Thoracic aorta (tissue), 2 donors: ENCODE measurements around the gene MYOM1. TPM values are rescaled to one million over a fixed set of nuclear protein-coding genes. Genes with fewer than 3 reads are reported as not detected.
A peak's percentile ranks its signal among the peaks of the same experiment; 100 is the strongest.

Experiments used
- ATAC-seq: fragments of 150-250 bp; one replicate; pipeline ENCODE4 v1.8.0; 2017; ENCODE audit warnings: low read depth; ENCODE audit not compliant: insufficient number of reproducible peaks, low FRiP score
- DNase-seq: peaks from one replicate; pipeline ENCODE4 v3.0.0-alpha.2; 2020; ENCODE audit warnings: low spot score
- H3K27ac ChIP-seq, 2 donors: fragments of 200-600 bp; sonication (generic); 1 replicate in 1 of 2; 2 replicates in 1 of 2; pipeline ENCODE4 v1.5.1; 2016; ENCODE audit warnings: mild to moderate bottlenecking in 2 of 2, moderate library complexity in 2 of 2
- H3K27me3 ChIP-seq: fragments of 200-600 bp; sonication (generic); replicated peaks from 2 replicates; pipeline ENCODE4 v1.6.0; 2016; ENCODE audit warnings: mild to moderate bottlenecking; ENCODE audit not compliant: insufficient read depth
- H3K36me3 ChIP-seq: fragments of 200-600 bp; sonication (generic); one replicate; pipeline ENCODE4 v1.5.1; 2016
- H3K4me1 ChIP-seq, 2 donors: fragments of 200-600 bp; sonication (generic); 1 replicate in 1 of 2; 2 replicates in 1 of 2; pipeline versions ENCODE4 v1.5.1 to v1.6.0; 2016; ENCODE audit warnings: low read depth in 2 of 2, mild to moderate bottlenecking in 1 of 2; ENCODE audit not compliant: control insufficient read depth in 1 of 2
- H3K4me3 ChIP-seq: fragments of 200-600 bp; sonication (generic); 2 replicates; pipeline ENCODE4 v1.5.1; 2016; ENCODE audit warnings: mild to moderate bottlenecking
- H3K9me3 ChIP-seq: fragments of 200-600 bp; sonication (generic); 2 replicates; pipeline ENCODE4 v1.5.1; 2016
- total RNA-seq, 2 donors: library from RNA; depleted of rRNA; stranded (reverse); fragments of >200 nt; gene quantifications; one replicate each; pipeline versions ENCODE4 v1.1.0 to v1.2.3, GENCODE V29; 2016
- TF ChIP-seq, protein P1 (sequence below): fragments of 200-600 bp; sonication (generic); IDR thresholded peaks from one replicate; pipeline ENCODE4 v1.5.1; 2019; ENCODE audit warnings: antibody characterized with exemption

Gene MYOM1
- total RNA-seq, 2 donors from 2014 or later: 16.1 to 27.2 TPM

DNA sequence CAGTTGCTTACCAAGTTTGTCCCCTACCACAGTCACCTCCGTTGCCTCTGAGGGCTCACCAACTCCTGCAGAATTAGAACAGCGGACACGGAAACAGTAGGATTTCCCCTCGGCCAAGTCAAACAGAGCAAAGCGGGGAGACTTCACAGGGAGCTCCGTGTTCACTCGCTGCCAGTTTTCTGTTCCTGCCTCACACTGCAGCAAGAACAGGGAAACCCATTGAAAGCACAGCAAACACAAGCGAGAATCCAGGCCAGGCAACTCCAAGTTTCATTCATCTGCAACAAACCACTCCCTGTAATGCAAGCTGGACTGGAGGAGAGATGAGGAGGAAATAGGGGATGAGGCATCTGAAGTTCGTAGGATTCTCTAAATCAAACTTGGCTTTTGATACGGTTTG is 84.2 kb downstream of the MYOM1 start:
- no peak overlapping the region for H3K27ac ChIP-seq
- peaks cover 10% of the 10 kb centered on the region for H3K36me3 ChIP-seq
- H3K4me3 ChIP-seq: no peak overlapping the region
- H3K4me1 ChIP-seq: peaks cover 0 to 9% of the 10 kb centered on the region in 2 donors
- no peaks in the 10 kb centered on the region for H3K27me3 ChIP-seq
- H3K9me3 ChIP-seq: no peaks in the 10 kb centered on the region
- ATAC-seq (no peak), DNase-seq (no peak)
- TF ChIP-seq, protein P1, sequence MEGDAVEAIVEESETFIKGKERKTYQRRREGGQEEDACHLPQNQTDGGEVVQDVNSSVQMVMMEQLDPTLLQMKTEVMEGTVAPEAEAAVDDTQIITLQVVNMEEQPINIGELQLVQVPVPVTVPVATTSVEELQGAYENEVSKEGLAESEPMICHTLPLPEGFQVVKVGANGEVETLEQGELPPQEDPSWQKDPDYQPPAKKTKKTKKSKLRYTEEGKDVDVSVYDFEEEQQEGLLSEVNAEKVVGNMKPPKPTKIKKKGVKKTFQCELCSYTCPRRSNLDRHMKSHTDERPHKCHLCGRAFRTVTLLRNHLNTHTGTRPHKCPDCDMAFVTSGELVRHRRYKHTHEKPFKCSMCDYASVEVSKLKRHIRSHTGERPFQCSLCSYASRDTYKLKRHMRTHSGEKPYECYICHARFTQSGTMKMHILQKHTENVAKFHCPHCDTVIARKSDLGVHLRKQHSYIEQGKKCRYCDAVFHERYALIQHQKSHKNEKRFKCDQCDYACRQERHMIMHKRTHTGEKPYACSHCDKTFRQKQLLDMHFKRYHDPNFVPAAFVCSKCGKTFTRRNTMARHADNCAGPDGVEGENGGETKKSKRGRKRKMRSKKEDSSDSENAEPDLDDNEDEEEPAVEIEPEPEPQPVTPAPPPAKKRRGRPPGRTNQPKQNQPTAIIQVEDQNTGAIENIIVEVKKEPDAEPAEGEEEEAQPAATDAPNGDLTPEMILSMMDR: no peak

DNA sequence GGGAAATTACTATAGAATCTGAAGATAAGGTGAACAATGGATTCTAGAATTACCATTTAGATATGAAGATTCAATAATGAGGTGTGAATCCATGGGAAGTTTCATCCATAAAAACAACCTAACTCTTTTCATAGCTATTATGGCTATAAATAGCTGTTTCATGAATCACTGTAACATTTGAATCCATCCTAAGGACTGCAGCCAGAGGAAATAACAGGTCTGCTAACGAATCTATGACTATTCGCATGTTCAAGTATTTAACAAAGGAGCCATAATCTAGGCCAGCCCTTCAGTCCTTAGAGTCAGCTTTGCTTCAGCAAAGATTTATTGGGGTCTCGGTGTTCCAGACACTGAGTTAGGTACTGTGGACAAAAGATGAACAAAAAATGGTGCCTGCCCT is 87.1 kb downstream of the MYOM1 start:
- Histone ChIP-seq H3K27ac (no peak overlapping the region), H3K4me3 (no peak overlapping the region), H3K9me3 (no peaks in the 10 kb centered on the region), H3K36me3 (peaks cover 10% of the 10 kb centered on the region), H3K27me3 (no peaks in the 10 kb centered on the region), H3K4me1 (peaks cover 0 to 16% of the 10 kb centered on the region in 2 donors)
- ATAC-seq: no peak
- no peak for DNase-seq
- TF ChIP-seq, protein P1: no peak

DNA sequence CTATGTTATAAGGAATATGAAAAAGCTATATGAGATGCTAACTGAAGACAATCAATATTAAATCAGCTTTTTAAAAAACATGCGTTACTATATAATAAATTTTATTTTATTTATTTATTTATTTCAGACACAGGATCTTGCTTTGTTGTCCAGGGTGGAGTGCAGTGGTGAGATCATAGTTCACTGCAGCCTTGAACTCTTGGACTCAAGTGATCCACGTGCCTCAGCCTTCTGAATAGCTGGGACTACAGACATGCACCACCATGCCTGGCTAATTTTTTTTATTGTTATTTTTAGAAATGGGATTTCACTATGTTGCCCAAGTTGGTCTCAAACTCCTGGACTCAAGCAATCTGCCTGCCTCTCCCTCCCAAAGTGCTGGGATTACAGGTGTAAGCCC is 89.4 kb downstream of the MYOM1 start:
- H3K4me3 ChIP-seq: no peak overlapping the region
- DNase-seq (no peak), ATAC-seq (no peak)
- TF ChIP-seq, protein P1: no peak
- peaks cover 17% of the 10 kb centered on the region for H3K36me3 ChIP-seq
- peaks cover 0 to 16% of the 10 kb centered on the region in 2 donors for H3K4me1 ChIP-seq
- H3K27me3 ChIP-seq: no peaks in the 10 kb centered on the region
- H3K27ac ChIP-seq: no peak overlapping the region
- H3K9me3 ChIP-seq: no peaks in the 10 kb centered on the region

DNA sequence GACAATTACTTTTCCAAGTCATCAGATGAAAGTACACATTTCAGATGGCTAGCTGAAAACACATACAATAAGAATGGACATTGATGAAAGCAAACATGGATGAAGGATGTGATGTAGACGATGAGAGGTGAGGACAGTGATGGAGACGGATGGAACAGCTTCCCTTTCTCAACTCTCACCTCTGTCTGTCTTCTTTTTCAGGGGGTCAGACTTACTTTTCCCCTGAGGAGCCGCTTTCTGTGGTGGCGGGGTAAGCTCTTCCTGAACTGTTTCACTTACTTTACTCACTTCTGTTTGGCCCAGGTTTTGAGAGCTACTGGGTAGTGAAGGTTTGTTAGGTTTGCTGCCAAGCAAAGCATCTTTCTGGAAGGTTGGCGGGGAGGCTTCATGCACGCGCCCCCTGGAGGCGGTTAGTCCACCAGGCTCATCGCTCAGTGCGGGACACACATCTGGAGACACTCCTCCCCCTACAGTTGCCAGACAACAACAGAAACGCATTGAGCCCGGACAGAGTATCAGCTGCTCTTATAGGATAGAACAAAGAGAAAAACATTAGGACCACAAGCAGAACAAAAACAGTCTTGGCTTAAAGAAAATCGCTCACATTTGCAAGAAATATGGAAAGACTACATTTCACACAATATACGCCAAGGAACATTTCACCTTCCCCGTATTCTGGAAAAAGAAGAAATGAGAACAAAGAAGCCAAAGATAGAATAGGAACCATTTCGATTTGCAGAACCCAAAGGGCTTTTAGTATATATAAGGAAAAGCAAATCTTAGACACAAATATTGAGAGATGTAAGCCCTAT is 90.5 kb downstream of the MYOM1 start:
- DNase-seq (peak; percentile 37), ATAC-seq (no peak)

DNA sequence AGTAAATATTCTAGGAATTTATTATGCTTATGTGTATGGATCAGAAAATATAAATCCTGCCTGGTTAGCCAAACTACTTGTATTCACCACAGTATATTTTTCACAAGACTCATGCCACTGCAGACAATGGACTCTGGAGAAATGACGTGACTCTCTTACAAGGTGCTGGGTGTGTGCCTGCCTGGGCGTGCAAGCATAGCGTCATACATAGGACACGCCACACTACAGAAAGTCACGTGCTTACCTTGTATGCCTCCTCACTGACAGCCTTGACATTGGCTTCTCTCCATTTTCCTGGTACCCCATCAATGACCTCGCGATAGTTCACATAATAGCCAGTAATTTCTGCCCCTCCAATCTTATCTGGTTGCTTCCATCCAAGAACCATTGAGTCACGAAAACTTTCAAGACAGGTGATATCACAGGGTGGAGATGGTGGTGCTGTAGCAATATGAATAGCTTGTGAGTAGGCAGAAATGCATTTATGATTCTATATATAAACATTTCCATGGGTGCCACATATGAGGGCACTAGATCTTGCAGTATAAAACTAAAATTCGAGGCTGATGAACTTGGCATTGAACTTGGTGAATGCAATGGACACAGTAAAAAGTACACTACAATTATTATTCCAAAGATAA is 93.2 kb downstream of the MYOM1 start:
- Histone ChIP-seq H3K27me3 (no peaks in the 10 kb centered on the region), H3K4me1 (peaks cover 0 to 6% of the 10 kb centered on the region in 2 donors), H3K4me3 (no peak overlapping the region), H3K27ac (no peak overlapping the region), H3K9me3 (no peaks in the 10 kb centered on the region), H3K36me3 (peaks cover 12% of the 10 kb centered on the region)
- no peak for DNase-seq
- TF ChIP-seq, protein P1: no peak
- no peak for ATAC-seq

More for the DNA sequence above, 90.5 kb downstream of the MYOM1 start:
- Histone ChIP-seq H3K9me3 (no peaks in the 10 kb centered on the region), H3K4me1 (peaks cover 0 to 16% of the 10 kb centered on the region in 2 donors), H3K27ac (no peak overlapping the region), H3K27me3 (no peaks in the 10 kb centered on the region), H3K4me3 (no peak overlapping the region), H3K36me3 (peaks cover 18% of the 10 kb centered on the region)
- TF ChIP-seq, protein P1: peak; percentile 67
